ENCODE results near the gene STK33. TPM values are rescaled to one million over a fixed set of nuclear protein-coding genes. Genes with fewer than 3 reads are reported as not detected.

The STK33 gene
- total RNA-seq, 1 donor from 2014 or later = 0.53 TPM

GRCh38 chr11:8344346-8344745 lies 249.7 kb downstream of the STK33 start:
- no peak for TF ChIP-seq CTCF (IDR thresholded peaks at IDR 0.05; ENCODE audit: insufficient read depth, low read length, severe bottlenecking)
- Histone ChIP-seq H3K27me3 (ENCODE audit: control insufficient read depth, insufficient read depth, low read length) (no peaks in the 10 kb centered on the region), H3K36me3 (ENCODE audit: control insufficient read depth, insufficient read depth, low read length) (no peaks in the 10 kb centered on the region), H3K4me3 (ENCODE audit: low read depth, low read length) (no peak overlapping the region)
- no peak for DNase-seq (ENCODE audit: low read depth)
- FAIRE-seq = no peak

GRCh38 chr11:8342821-8343681 lies 251.0 kb downstream of the STK33 start:
- FAIRE-seq = peak; percentile 18
- Histone ChIP-seq H3K36me3 (ENCODE audit: control insufficient read depth, insufficient read depth, low read length) (no peaks in the 10 kb centered on the region), H3K27me3 (ENCODE audit: control insufficient read depth, insufficient read depth, low read length) (no peaks in the 10 kb centered on the region), H3K4me3 (ENCODE audit: low read depth, low read length) (no peak overlapping the region)
- DNase-seq (ENCODE audit: low read depth) = peak; percentile 57
- no peak for TF ChIP-seq CTCF (IDR thresholded peaks at IDR 0.05; ENCODE audit: insufficient read depth, low read length, severe bottlenecking)

- FAIRE-seq (no peak), DNase-seq (ENCODE audit: low read depth) (no peak)
- no peaks in the 10 kb centered on the region for H3K27me3 ChIP-seq (ENCODE audit: control insufficient read depth, insufficient read depth, low read length)
- H3K36me3 ChIP-seq (ENCODE audit: control insufficient read depth, insufficient read depth, low read length) = no peaks in the 10 kb centered on the region
- TF ChIP-seq CTCF (IDR thresholded peaks at IDR 0.05; ENCODE audit: insufficient read depth, low read length, severe bottlenecking) = no peak
- no peak overlapping the region for H3K4me3 ChIP-seq (ENCODE audit: low read depth, low read length)
These were observed 252.0 kb downstream of the STK33 start for GRCh38 chr11:8341996-8342395.

Other genes with a start within 250 kb of the STK33 start
- gene TRIM66, start 88.4 kb upstream of the STK33 start, total RNA-seq = 4.2 and 5.4 TPM in 2 replicates
- gene RPL27A, start 88.6 kb upstream of the STK33 start, total RNA-seq = 1,214 and 1,407 TPM in 2 replicates